Fibroblast of villous mesenchyme (primary cell): ENCODE data around the gene CIB4. TPM values are rescaled to one million over a fixed set of nuclear protein-coding genes. Genes with fewer than 3 reads are reported as not detected.

Experiments
- DNase-seq: peaks from one replicate; pipeline ENCODE4 v3.0.0-alpha.2; 2010; ENCODE audit warnings: low read depth
- H3K4me3 ChIP-seq: 2 replicates; pipeline ENCODE4 v1.5.1; 2011; ENCODE audit warnings: low read depth, mild to moderate bottlenecking, low read length
- CTCF ChIP-seq: IDR thresholded peaks from 2 replicates; pipeline ENCODE4 v1.5.1; 2012; ENCODE audit warnings: low read depth, mild to moderate bottlenecking, low read length; ENCODE audit not compliant: insufficient read depth
- small RNA-seq: library from RNA; depleted of rRNA; stranded (forward); fragments of <200 nt; gene quantifications from one replicate; pipeline ENCODE3, GENCODE V24; 2012
- total RNA-seq: library from RNA; depleted of rRNA; stranded (reverse); fragments of >200 nt; gene quantifications from 2 replicates; pipeline ENCODE4 v1.2.3, GENCODE V29; 2012

Gene CIB4
- total RNA-seq, 1 donor, result not detected

- H3K4me3 ChIP-seq, result no peak overlapping the region
- TF ChIP-seq CTCF, result no peak
- no peak for DNase-seq
These were observed 106.1 kb downstream of the CIB4 start for GRCh38 chr2:26534865-26535662.

DNA sequence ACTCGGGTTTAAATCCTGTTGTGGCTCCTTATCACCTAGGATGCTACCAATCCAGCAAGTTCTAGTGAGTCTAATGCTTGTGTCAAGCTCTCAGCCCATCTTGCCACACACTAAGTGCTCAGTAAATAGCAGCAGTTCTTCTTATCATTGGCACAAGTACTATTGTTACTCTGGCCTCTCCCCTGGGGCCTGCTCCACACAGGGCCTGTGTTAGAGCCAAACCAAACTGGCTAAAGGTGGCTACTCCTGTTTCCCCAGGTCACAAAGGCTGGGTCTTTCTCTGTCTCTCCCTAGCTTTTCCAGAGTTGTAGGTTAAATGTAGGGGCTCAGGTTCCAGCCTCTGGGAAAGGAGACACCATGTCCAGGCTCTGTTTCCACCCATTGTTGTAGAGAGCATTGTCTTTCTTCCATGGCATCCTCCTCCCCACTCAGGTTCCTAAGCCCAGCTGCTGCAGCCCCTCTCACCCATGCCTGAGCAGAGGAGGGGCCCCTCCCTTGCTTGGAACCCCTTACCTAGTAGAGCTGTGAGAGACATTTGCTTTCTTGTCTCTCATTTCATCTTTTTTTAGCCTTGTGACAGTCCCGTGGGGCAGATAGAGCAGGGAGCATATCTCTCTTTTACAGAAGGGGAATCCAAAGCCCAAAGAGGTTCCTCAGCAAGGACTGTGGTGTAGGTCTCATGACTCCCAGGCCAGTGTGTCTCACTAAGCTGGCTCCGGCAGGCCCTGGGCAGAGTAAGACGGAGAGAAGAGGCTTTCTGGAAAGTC lies 106.9 kb downstream of the CIB4 start:
- H3K4me3 ChIP-seq, result no peak overlapping the region
- no peak for DNase-seq
- no peak for TF ChIP-seq CTCF

DNA sequence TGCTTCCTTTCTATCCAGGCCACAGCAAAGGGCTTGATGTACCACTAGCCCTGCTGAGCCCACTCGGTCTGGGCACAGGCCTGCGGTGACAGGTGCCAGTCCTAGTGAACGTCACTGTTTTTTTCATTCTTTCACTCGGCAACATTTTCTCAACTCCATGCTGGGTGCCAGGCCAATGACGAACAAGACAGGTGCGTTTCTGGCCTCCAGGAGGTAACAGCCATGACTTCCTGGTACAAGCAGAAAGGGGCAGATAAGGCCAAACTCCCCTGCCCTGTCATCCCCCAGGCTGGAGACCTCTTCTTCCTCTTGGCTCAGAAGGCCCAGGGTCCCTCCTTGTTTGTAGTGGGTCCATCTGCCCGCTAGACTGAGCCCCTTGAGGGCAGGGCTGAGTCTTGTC lies 107.5 kb downstream of the CIB4 start:
- H3K4me3 ChIP-seq, result no peak overlapping the region
- no peak for DNase-seq
- TF ChIP-seq CTCF, result no peak

DNA sequence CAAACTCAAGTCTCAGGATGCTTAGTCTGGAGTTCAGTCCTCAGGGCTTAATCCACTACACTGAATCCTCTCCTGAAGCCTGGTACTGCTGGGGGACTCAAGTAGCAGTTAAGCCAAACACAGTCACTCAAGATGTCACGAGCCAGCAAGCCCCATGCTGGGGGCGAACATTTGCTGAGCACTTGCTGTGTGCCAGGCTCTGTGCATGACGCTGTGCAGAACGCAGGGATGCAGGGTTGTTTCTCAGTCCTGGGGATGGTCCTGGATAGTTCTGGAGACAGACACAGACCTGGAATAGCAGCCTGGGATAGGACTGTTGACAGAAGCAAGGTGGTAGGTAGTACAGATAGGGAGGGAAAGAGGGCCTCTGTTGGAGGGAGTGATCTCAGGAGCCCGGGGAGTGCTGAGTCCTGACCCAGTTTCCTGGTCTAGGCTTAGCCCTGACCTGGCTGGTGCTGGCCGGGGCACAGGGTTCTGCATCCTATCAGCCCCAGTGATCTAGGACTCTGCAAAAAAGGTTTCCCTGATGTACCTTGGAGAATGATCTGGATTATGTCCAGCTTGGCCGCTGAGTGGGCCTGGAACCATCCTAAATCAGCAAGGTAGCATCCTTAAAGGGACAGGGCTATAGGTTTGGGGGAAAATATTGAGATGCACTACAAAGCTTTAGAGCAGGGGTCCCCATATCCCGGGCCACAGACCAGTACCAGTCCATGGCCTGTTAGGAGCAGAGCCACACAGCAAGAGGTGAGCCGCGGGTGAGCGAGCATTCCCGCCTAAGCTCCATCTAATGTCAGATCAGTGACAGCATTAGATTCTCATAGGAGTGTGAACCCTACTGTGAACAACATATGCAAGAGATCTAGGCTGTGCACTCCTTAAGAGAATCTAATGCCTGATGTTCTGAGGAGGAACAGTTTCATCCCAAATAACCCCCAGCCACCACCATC lies 108.6 kb downstream of the CIB4 start:
- DNase-seq, result no peak
- no peak for TF ChIP-seq CTCF
- no peak overlapping the region for H3K4me3 ChIP-seq

Small RNA genes lying within 50 kb of the gene (small RNA-seq; reads per million reads assigned to genes)
- not detected for gene AC015977.1

Other genes starting within 250 kb of the CIB4 start
- gene DRC1, start 239.4 kb downstream of the CIB4 start, total RNA-seq, result 0.64 TPM in 1 of 2 replicates, not detected in the other
- under 0.01 TPM in 2 replicates for gene OTOF, start 163.2 kb downstream of the CIB4 start, total RNA-seq
- under 0.01 TPM in 2 replicates for gene KCNK3, start 51.4 kb upstream of the CIB4 start, total RNA-seq
- 87.2 and 87.3 TPM in 2 replicates for gene SLC35F6, start 122.9 kb upstream of the CIB4 start, total RNA-seq
- 7.4 and 9.5 TPM in 2 replicates for gene CENPA, start 144.7 kb upstream of the CIB4 start, total RNA-seq
- gene DPYSL5, start 206.8 kb upstream of the CIB4 start, total RNA-seq, result not detected in 2 replicates